CD1c-positive myeloid dendritic cell (primary cell): ENCODE measurements around the gene ARRB2.
"Not testable (repeated sequence)": the region's sequence is repeated elsewhere in the genome, so short reads cannot be mapped to it uniquely, and the experiment has no call there.

Experiments used
- DNase-seq: peaks from one replicate; pipeline ENCODE4 v3.0.0-alpha.2; 2016; ENCODE audit errors: extremely low spot score

The ARRB2 gene

DNA sequence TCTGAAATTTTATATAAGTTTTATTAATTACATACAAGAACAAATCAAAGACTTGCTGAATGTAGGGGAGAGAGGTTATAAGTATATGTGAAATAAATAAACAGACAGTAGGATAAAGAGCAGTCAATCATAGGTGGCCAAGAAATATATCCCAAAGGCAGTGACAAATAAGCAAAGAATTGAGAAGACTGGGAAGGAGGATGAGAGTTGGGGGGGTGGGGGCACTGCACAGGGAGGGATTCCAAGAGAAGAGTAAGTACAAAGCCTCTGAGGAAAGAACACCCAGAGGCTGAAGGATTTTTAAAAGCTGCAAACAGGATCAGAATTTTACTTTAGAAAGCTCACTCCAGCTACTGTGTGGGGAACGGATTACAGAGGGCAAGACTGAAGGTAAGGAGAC lies 9.3 kb upstream of the ARRB2 start:
- no peak for DNase-seq

- DNase-seq: no peak
Observed at GRCh38 chr17:4703330-4703691, 7.1 kb upstream of the ARRB2 start.

- not testable (repeated sequence) for DNase-seq
Observed at GRCh38 chr17:4704574-4704907, 5.9 kb upstream of the ARRB2 start.

DNA sequence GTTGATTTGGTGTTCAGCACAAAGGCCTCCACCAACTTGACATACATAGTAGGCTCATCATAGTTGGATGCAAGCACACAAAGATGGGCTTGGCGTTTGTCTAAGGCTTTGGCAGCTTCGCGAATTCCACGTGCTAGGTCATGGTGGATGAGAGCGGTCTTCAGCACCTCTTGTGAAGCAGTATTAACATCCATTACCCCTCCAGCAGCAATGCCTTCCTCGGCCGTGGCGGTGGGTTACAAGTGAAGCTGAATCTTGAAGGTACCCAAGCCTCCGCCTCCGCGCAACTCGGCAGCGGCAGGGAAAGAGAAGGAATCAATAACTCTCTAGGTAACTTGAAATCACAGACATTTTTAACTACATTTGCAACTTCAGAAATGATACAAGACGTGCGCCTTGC lies 5.4 kb upstream of the ARRB2 start:
- DNase-seq: no peak

GRCh38 chr17:4706121-4706520 lies 4.3 kb upstream of the ARRB2 start:
- DNase-seq: no peak

GRCh38 chr17:4708436-4708835 lies 2.0 kb upstream of the ARRB2 start:
- DNase-seq: peak; percentile 40

GRCh38 chr17:4710693-4711634 lies 532 bp downstream of the ARRB2 start:
- DNase-seq: peak; percentile 84

- DNase-seq: peak; percentile 90
Observed at GRCh38 chr17:4711661-4712181, 1.3 kb downstream of the ARRB2 start.

- peak; percentile 57 for DNase-seq
Observed at GRCh38 chr17:4712526-4712925, 2.1 kb downstream of the ARRB2 start.

GRCh38 chr17:4714340-4715062 lies 4.1 kb downstream of the ARRB2 start:
- DNase-seq: not testable (repeated sequence)

DNA sequence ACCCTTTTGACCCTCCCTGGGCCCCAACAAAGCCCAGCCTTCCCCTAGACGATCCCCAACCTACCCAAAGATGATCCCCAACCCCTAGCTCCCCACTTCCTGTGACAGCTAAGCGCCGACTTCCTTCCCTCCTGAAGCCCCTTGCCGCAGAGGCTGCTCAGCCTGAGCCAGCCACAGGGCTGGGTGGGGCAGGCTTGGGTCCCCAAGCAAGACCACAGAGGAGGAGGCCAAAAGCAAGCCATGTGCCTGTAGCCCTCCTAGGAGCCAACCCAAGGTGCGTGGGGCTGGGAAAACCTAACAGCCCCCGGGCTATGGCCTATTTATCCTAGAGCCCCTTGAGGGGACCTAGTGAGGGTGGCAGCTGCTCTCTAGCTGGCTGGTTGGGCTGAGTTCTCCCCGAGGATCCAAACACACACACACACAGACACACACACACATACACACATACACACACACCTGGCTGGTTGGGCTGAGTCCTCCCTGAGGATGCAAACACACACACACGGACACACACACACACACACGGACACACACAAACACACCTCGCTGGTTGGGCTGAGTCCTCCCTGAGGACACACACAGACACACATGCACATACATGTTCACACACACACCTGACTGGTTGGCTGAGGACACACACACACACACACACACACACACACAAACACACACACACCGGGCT lies 4.8 kb downstream of the ARRB2 start:
- no peak for DNase-seq

DNA sequence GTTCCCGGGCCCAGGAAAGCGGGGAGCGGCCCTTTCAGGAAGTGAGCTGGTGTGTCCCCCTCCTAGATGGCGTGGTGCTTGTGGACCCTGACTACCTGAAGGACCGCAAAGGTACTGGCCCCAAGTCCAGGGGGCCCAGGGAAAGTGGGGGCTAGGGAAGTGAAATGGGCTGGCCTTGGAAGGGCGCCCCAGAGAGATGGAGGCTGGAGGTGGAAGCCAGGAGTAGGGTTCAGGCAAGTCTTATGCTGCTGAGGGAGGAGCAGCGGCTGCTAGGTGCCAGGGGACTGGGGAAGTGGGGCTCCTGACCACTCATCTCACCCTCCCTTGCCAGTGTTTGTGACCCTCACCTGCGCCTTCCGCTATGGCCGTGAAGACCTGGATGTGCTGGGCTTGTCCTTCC lies 5.6 kb downstream of the ARRB2 start:
- DNase-seq: no peak

- DNase-seq: no peak
Observed at GRCh38 chr17:4717791-4718190, 7.4 kb downstream of the ARRB2 start.

DNA sequence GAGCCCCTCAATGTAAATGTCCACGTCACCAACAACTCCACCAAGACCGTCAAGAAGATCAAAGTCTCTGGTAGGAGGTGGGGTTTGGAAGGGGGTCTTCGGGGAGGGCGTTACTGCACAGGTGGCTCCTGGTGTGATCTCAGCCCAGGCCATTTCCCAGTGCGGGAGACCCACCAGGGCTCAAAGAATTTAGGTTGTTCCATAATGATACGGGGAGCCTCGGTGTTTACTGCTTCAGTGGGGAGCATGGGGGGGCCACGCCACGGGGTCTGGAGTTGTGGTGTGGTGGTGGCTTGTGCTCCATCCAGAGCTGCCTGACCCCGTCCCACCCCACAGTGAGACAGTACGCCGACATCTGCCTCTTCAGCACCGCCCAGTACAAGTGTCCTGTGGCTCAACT lies 7.8 kb downstream of the ARRB2 start:
- no peak for DNase-seq

GRCh38 chr17:4719146-4719545 lies 8.7 kb downstream of the ARRB2 start:
- no peak for DNase-seq

GRCh38 chr17:4719684-4720221 lies 9.3 kb downstream of the ARRB2 start:
- DNase-seq: no peak

DNA sequence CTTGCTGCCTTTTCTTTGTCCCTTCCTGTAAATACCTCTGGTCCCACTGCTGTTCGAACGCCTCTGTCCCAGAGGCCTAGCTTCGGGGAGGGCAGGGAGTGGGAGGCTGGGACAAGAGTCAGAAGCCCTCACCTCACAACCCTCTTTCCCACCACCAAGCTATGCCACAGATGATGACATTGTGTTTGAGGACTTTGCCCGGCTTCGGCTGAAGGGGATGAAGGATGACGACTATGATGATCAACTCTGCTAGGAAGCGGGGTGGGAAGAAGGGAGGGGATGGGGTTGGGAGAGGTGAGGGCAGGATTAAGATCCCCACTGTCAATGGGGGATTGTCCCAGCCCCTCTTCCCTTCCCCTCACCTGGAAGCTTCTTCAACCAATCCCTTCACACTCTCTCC lies 10.4 kb downstream of the ARRB2 start:
- DNase-seq: no peak

DNA sequence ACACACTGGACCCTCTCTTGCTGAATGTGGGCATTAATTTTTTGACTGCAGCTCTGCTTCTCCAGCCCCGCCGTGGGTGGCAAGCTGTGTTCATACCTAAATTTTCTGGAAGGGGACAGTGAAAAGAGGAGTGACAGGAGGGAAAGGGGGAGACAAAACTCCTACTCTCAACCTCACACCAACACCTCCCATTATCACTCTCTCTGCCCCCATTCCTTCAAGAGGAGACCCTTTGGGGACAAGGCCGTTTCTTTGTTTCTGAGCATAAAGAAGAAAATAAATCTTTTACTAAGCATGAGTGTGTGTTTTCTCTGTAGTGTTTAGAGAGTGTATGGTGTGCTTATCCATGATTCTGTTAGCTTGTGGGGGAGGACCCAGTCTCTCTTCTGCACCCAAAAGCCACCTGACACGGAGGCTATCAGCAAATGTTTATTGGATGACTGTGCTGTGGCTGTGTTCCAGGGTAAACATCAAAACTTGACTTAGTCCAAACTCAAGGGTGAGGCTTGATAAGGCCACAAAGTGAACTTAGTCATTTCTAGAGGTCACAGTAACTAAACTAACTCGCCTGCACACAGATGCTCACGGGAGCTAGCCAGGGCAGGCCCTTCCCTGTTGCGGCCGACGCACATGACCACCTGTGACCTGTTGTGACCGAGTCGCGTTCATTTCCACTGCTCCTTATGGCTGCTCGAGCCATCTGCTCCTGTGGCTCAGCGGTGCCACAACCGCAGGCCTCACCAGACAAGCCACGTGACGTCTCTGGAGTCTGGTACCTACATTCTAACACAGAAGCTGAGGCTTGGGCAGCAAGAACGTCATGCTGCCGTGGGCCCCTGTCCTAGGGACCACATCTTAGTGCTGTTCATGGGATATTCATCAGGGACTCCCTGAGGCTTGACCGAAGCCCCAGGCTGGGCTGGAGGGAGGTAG lies 11.0 kb downstream of the ARRB2 start:
- DNase-seq: no peak

GRCh38 chr17:4722678-4723240 lies 12.3 kb downstream of the ARRB2 start:
- peak; percentile 69 for DNase-seq

- DNase-seq: peak; percentile 73
Observed at GRCh38 chr17:4724650-4725049, 14.2 kb downstream of the ARRB2 start.
